Measurements from ENCODE around the gene POLR2J.

DNA sequence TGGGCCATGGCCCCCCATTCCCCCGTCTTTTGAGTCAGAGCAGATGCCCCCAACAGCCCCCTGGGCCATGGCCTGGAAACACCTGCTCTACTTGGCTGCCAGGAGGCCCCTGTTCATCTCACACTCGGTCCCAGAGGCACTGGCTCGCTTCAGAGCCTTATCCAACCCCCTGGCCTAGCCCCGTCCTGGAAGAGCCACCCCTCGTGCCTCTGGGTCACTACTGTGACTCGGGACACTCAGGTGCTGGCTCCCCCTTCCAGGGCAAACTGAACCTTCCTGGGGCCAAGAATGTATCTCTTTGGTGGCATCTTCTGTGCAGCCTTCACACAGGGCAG lies 7.0 kb downstream of the POLR2J start:
- no peak for TF ChIP-seq BACH2 (CRISPR knock-in tag; IDR thresholded peaks at IDR 0.05; ENCODE audit: borderline replicate concordance)
- TF ChIP-seq ZNF565 (CRISPR knock-in tag; conservative IDR thresholded peaks at IDR 0.05; ENCODE audit: low read depth), result no peak
- TF ChIP-seq, protein P1, sequence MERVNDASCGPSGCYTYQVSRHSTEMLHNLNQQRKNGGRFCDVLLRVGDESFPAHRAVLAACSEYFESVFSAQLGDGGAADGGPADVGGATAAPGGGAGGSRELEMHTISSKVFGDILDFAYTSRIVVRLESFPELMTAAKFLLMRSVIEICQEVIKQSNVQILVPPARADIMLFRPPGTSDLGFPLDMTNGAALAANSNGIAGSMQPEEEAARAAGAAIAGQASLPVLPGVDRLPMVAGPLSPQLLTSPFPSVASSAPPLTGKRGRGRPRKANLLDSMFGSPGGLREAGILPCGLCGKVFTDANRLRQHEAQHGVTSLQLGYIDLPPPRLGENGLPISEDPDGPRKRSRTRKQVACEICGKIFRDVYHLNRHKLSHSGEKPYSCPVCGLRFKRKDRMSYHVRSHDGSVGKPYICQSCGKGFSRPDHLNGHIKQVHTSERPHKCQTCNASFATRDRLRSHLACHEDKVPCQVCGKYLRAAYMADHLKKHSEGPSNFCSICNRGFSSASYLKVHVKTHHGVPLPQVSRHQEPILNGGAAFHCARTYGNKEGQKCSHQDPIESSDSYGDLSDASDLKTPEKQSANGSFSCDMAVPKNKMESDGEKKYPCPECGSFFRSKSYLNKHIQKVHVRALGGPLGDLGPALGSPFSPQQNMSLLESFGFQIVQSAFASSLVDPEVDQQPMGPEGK (CRISPR knock-in tag; IDR thresholded peaks at IDR 0.05; ENCODE audit: borderline replicate concordance), result no peak
- TF ChIP-seq TSHZ2 (CRISPR knock-in tag; IDR thresholded peaks at IDR 0.05), result no peak
- no peak for TF ChIP-seq ZFP30 (CRISPR knock-in tag; IDR thresholded peaks at IDR 0.05)
- no peak for TF ChIP-seq RARB (CRISPR knock-in tag; IDR thresholded peaks at IDR 0.05)
- TF ChIP-seq CSDC2 (CRISPR knock-in tag; IDR thresholded peaks at IDR 0.05), result no peak
- TF ChIP-seq SNAI2 (CRISPR knock-in tag; IDR thresholded peaks at IDR 0.05), result no peak
- no peak for TF ChIP-seq ISL1 (CRISPR knock-in tag; IDR thresholded peaks at IDR 0.05)
- TF ChIP-seq ZFP3 (CRISPR knock-in tag; IDR thresholded peaks at IDR 0.05), result no peak
- no peak for TF ChIP-seq GLIS3 (CRISPR knock-in tag; IDR thresholded peaks at IDR 0.05)
- TF ChIP-seq ZC3H10 (CRISPR knock-in tag; IDR thresholded peaks at IDR 0.05), result no peak
- TF ChIP-seq POU6F1 (CRISPR knock-in tag; IDR thresholded peaks at IDR 0.05; ENCODE audit: borderline replicate concordance, low read depth), result no peak
- TF ChIP-seq ZNF70 (CRISPR knock-in tag; IDR thresholded peaks at IDR 0.05), result no peak

All from SK-N-SH treated with all-trans-retinoic acid at 6 μM for 48 hours (cell line).